Ovary (tissue), 3 donors: Measurements from ENCODE around the gene LEMD2.

ENCODE experiments used
- EP300 ChIP-seq: sonication (generic); formaldehyde crosslinking; IDR thresholded peaks from one replicate; pipeline ENCODE4 v1.6.1; 2017; ENCODE audit warnings: antibody characterized with exemption
- POLR2A ChIP-seq: fragments of 450-650 bp; IDR thresholded peaks from one replicate; pipeline ENCODE4 v1.6.1; 2017; ENCODE audit warnings: antibody characterized with exemption, mild to moderate bottlenecking, moderate library complexity
- TF ChIP-seq, protein P1 (sequence below), 3 donors: fragments of 450-650 bp in 2 of 3; fragments of 200-600 bp in 1 of 3; IDR thresholded peaks; one replicate each; pipeline versions ENCODE4 v1.5.1 to v1.8.0; 2016 to 2022; ENCODE audit warnings: antibody characterized with exemption in 3 of 3, mild to moderate bottlenecking in 1 of 3
- donor health status: DM: no; HTN: no; CAD: no.

- TF ChIP-seq, protein P1, sequence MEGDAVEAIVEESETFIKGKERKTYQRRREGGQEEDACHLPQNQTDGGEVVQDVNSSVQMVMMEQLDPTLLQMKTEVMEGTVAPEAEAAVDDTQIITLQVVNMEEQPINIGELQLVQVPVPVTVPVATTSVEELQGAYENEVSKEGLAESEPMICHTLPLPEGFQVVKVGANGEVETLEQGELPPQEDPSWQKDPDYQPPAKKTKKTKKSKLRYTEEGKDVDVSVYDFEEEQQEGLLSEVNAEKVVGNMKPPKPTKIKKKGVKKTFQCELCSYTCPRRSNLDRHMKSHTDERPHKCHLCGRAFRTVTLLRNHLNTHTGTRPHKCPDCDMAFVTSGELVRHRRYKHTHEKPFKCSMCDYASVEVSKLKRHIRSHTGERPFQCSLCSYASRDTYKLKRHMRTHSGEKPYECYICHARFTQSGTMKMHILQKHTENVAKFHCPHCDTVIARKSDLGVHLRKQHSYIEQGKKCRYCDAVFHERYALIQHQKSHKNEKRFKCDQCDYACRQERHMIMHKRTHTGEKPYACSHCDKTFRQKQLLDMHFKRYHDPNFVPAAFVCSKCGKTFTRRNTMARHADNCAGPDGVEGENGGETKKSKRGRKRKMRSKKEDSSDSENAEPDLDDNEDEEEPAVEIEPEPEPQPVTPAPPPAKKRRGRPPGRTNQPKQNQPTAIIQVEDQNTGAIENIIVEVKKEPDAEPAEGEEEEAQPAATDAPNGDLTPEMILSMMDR (IDR thresholded peaks at IDR 0.05): no peak
- no peak for TF ChIP-seq POLR2A
- no peak for TF ChIP-seq EP300
Observed at GRCh38 chr6:33808641-33809180, 19.8 kb upstream of the LEMD2 start.
